ENCODE results near the gene SAP30BP.

Gene SAP30BP

GRCh38 chr17:75738218-75738802 is 71.2 kb downstream of the SAP30BP start:
- no peak for DNase-seq (ENCODE audit: low read depth, low spot score)

- no peak for DNase-seq (ENCODE audit: low read depth, low spot score)
Measured at GRCh38 chr17:75739174-75739573, 72.0 kb downstream of the SAP30BP start.

GRCh38 chr17:75739801-75740200 is 72.7 kb downstream of the SAP30BP start:
- no peak for DNase-seq (ENCODE audit: low read depth, low spot score)

- DNase-seq (ENCODE audit: low read depth, low spot score), result no peak
Measured at GRCh38 chr17:75740215-75740614, 73.1 kb downstream of the SAP30BP start.

- DNase-seq (ENCODE audit: low read depth, low spot score), result no peak
Measured at GRCh38 chr17:75740631-75741077, 73.5 kb downstream of the SAP30BP start.

GRCh38 chr17:75742337-75742736 is 75.2 kb downstream of the SAP30BP start:
- no peak for DNase-seq (ENCODE audit: low read depth, low spot score)

GRCh38 chr17:75743625-75744206 is 76.6 kb downstream of the SAP30BP start:
- DNase-seq (ENCODE audit: low read depth, low spot score), result no peak

- no peak for DNase-seq (ENCODE audit: low read depth, low spot score)
Measured at GRCh38 chr17:75748706-75749105, 81.6 kb downstream of the SAP30BP start.

GRCh38 chr17:75749545-75750389 is 82.6 kb downstream of the SAP30BP start:
- peak; percentile 85 for DNase-seq (ENCODE audit: low read depth, low spot score)

- DNase-seq (ENCODE audit: low read depth, low spot score), result no peak
Measured at GRCh38 chr17:75750661-75751423, 83.7 kb downstream of the SAP30BP start.

GRCh38 chr17:75751676-75752404 is 84.7 kb downstream of the SAP30BP start:
- no peak for DNase-seq (ENCODE audit: low read depth, low spot score)

GRCh38 chr17:75752405-75752709 is 85.2 kb downstream of the SAP30BP start:
- no peak for DNase-seq (ENCODE audit: low read depth, low spot score)

GRCh38 chr17:75752802-75753513 is 85.8 kb downstream of the SAP30BP start:
- no peak for DNase-seq (ENCODE audit: low read depth, low spot score)

- DNase-seq (ENCODE audit: low read depth, low spot score), result no peak
Measured at GRCh38 chr17:75753514-75754377, 86.6 kb downstream of the SAP30BP start.

- DNase-seq (ENCODE audit: low read depth, low spot score), result no peak
Measured at GRCh38 chr17:75754378-75755204, 87.5 kb downstream of the SAP30BP start.

GRCh38 chr17:75755205-75755901 is 88.2 kb downstream of the SAP30BP start:
- DNase-seq (ENCODE audit: low read depth, low spot score), result no peak

- DNase-seq (ENCODE audit: low read depth, low spot score), result no peak
Measured at GRCh38 chr17:75755990-75756389, 88.9 kb downstream of the SAP30BP start.

- DNase-seq (ENCODE audit: low read depth, low spot score), result no peak
Measured at GRCh38 chr17:75756451-75757085, 89.4 kb downstream of the SAP30BP start.
